Measurements from ENCODE around the gene LRR1.

LRR1 gene

DNA sequence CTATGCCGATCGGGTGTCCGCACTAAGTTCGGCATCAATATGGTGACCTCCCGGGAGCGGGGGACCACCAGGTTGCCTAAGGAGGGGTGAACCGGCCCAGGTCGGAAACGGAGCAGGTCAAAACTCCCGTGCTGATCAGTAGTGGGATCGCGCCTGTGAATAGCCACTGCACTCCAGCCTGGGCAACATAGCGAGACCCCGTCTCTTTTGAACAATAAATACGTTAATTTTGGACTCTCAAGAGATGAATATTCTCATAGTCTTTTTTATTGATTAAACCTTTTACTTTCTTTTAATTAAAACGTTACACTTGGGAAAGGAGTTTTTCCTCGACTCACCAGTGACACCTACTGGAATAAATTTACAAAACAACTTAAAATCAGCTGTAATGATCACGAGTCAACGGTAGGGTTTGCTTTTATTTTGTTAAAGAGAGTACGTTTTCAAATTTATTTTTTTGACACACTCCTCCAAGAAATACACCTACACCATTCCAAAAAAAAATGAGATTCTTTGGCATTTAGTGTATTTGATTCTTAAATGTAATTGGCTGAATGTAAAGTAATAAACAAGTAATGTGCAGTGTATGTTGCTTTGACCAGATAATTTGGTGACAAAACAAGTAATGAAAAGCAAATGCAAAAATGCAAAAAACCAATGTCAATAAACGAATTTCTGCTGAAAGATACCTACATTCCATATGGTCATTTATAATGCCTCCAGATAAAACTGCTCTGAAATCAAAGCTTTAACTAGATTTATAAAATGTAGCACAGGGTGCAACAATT, 11.9 kb upstream of the LRR1 start:
- Histone ChIP-seq H3K27me3 (ENCODE audit: low read depth, low read length) (no peaks in the 10 kb centered on the region), H3K9ac (ENCODE audit: low read length) (peak overlapping the region; percentile 48), H4K20me1 (ENCODE audit: insufficient read depth, low read length) (peaks cover 39% of the 10 kb centered on the region), H2AFZ (ENCODE audit: low read depth, low read length) (peak overlapping the region; percentile 57; the same call in 1 of the 2 replicates), H3K9me3 (ENCODE audit: insufficient read depth, low read length) (no peaks in the 10 kb centered on the region), H3K27ac (ENCODE audit: low read length) (peak overlapping the region; percentile 79), H3K4me1 (ENCODE audit: low read length) (peaks cover 13% of the 10 kb centered on the region), H3K4me2 (ENCODE audit: low read length) (peak overlapping the region; percentile 57), H3K36me3 (replicated peaks; ENCODE audit: low read depth, low read length) (peaks cover 39% of the 10 kb centered on the region), H3K4me3 (ENCODE audit: low read length) (peak overlapping the region; percentile 99), H3K79me2 (ENCODE audit: low read length) (peaks cover 44% of the 10 kb centered on the region)
- TF ChIP-seq, protein P1, sequence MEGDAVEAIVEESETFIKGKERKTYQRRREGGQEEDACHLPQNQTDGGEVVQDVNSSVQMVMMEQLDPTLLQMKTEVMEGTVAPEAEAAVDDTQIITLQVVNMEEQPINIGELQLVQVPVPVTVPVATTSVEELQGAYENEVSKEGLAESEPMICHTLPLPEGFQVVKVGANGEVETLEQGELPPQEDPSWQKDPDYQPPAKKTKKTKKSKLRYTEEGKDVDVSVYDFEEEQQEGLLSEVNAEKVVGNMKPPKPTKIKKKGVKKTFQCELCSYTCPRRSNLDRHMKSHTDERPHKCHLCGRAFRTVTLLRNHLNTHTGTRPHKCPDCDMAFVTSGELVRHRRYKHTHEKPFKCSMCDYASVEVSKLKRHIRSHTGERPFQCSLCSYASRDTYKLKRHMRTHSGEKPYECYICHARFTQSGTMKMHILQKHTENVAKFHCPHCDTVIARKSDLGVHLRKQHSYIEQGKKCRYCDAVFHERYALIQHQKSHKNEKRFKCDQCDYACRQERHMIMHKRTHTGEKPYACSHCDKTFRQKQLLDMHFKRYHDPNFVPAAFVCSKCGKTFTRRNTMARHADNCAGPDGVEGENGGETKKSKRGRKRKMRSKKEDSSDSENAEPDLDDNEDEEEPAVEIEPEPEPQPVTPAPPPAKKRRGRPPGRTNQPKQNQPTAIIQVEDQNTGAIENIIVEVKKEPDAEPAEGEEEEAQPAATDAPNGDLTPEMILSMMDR (IDR thresholded peaks at IDR 0.05; ENCODE audit: low read depth, low read length), result peak; percentile 92
- no peak for TF ChIP-seq EZH2phosphoT487 (IDR thresholded peaks at IDR 0.05; ENCODE audit: low read depth)

DNA sequence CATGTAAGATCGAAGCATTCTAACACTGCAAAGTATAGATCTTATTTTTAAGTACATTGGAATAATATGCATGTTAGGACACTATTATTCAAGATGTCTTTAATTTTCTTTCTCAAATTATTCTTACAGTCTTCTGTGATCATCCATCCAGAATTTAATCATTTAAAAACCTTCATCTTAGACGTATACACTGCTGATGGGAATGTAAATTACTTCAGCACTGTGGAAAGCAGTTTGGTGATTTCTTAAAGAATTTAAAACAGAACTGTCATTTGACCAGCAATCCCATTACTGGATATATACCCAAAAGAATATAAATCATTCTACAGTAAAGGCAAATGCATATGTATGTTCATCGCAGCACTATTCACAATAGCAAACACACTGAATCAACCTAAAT, 9.4 kb upstream of the LRR1 start:
- Histone ChIP-seq H4K20me1 (ENCODE audit: insufficient read depth, low read length) (peaks cover 14% of the 10 kb centered on the region), H3K27me3 (ENCODE audit: low read depth, low read length) (no peaks in the 10 kb centered on the region), H3K9me3 (ENCODE audit: insufficient read depth, low read length) (no peaks in the 10 kb centered on the region), H3K4me3 (ENCODE audit: low read length) (no peak overlapping the region), H3K27ac (ENCODE audit: low read length) (no peak overlapping the region), H3K4me2 (ENCODE audit: low read length) (no peak overlapping the region), H3K4me1 (ENCODE audit: low read length) (peaks cover 26% of the 10 kb centered on the region), H2AFZ (ENCODE audit: low read depth, low read length) (no peak overlapping the region), H3K36me3 (replicated peaks; ENCODE audit: low read depth, low read length) (peaks cover 14% of the 10 kb centered on the region), H3K79me2 (ENCODE audit: low read length) (peaks cover 19% of the 10 kb centered on the region), H3K9ac (ENCODE audit: low read length) (no peak overlapping the region)
- TF ChIP-seq, protein P1 (IDR thresholded peaks at IDR 0.05; ENCODE audit: low read depth, low read length), result no peak
- TF ChIP-seq EZH2phosphoT487 (IDR thresholded peaks at IDR 0.05; ENCODE audit: low read depth), result no peak

DNA sequence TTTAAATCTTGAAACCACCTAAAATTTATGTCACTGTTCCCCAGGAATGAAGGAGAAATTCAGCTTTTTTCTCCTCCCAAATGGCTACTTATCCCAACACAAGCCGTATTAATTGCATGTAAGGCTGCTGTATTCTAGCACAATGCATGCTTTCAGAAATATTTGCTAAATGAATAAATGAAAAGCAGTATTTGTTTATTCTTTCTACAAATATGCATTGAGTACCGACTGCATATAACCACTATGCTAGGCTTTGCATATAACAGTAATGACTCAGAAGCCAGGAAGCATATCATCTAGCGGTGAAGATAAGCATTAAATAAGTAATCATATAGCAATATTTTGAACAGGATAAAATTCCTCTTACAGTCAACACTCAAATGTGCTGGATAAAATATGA, 5.7 kb upstream of the LRR1 start:
- no peaks in the 10 kb centered on the region for H3K27me3 ChIP-seq (ENCODE audit: low read depth, low read length)
- H2AFZ ChIP-seq (ENCODE audit: low read depth, low read length), result 0 out of 2 replicates have a peak overlapping the region, but pooled peaks have one; percentile 52
- TF ChIP-seq, protein P1 (IDR thresholded peaks at IDR 0.05; ENCODE audit: low read depth, low read length), result no peak
- no peak for TF ChIP-seq EZH2phosphoT487 (IDR thresholded peaks at IDR 0.05; ENCODE audit: low read depth)
- H3K4me2 ChIP-seq (ENCODE audit: low read length), result peak overlapping the region; percentile 88
- H4K20me1 ChIP-seq (ENCODE audit: insufficient read depth, low read length), result no peaks in the 10 kb centered on the region
- no peaks in the 10 kb centered on the region for H3K9me3 ChIP-seq (ENCODE audit: insufficient read depth, low read length)
- peak overlapping the region; percentile 74 for H3K27ac ChIP-seq (ENCODE audit: low read length)
- H3K9ac ChIP-seq (ENCODE audit: low read length), result peak overlapping the region; percentile 45
- H3K36me3 ChIP-seq (replicated peaks; ENCODE audit: low read depth, low read length), result no peaks in the 10 kb centered on the region
- H3K4me3 ChIP-seq (ENCODE audit: low read length), result peak overlapping the region; percentile 67
- H3K4me1 ChIP-seq (ENCODE audit: low read length), result peaks cover 39% of the 10 kb centered on the region
- H3K79me2 ChIP-seq (ENCODE audit: low read length), result peaks cover 8% of the 10 kb centered on the region

DNA sequence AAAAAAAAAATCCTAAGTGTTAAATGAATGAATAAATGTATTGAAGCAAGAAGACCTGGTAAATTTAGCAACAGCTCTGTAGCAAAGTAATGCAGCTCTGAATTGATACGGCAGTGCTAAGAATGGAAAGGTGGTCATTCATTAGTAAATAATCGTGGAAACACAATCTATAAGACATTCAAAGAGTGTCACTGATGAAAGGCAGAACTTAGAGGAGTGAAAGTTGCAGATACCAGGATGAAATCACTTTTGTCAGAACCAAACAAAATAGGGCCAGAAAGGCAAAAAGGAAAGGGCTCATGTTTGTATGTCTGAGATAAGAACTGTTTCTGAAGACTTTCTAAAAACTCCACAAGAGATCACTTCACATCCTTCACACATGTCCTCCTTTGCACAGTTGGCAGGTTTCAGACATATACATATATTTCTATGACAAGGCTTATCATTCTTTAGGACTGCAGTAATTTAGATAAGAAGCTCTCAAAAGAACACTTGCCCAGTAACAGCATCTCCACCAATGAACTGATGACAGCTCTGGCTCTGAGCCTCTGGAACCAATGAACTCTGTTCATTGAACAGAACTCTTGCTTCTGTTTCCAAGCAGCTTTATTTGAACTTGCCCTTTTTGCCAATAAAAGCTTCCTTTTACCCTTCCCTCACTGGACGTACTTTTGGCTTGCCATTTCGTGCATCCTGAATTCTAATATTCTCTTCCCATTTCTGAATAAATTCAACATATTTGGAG, 4.2 kb upstream of the LRR1 start:
- H3K4me2 ChIP-seq (ENCODE audit: low read length), result peak overlapping the region; percentile 88

More for the DNA sequence above, 4.2 kb upstream of the LRR1 start:
- Histone ChIP-seq H3K9ac (ENCODE audit: low read length) (peak overlapping the region; percentile 23; the same call in 1 of the 2 replicates), H3K27me3 (ENCODE audit: low read depth, low read length) (no peaks in the 10 kb centered on the region), H3K9me3 (ENCODE audit: insufficient read depth, low read length) (no peaks in the 10 kb centered on the region), H3K79me2 (ENCODE audit: low read length) (peaks cover 24% of the 10 kb centered on the region), H4K20me1 (ENCODE audit: insufficient read depth, low read length) (no peaks in the 10 kb centered on the region), H3K4me1 (ENCODE audit: low read length) (peaks cover 39% of the 10 kb centered on the region), H3K27ac (ENCODE audit: low read length) (peak overlapping the region; percentile 74), H3K36me3 (replicated peaks; ENCODE audit: low read depth, low read length) (no peaks in the 10 kb centered on the region), H3K4me3 (ENCODE audit: low read length) (peak overlapping the region; percentile 32), H2AFZ (ENCODE audit: low read depth, low read length) (no peak overlapping the region)
- TF ChIP-seq EZH2phosphoT487 (IDR thresholded peaks at IDR 0.05; ENCODE audit: low read depth), result no peak
- TF ChIP-seq, protein P1 (IDR thresholded peaks at IDR 0.05; ENCODE audit: low read depth, low read length), result no peak
